ENCODE results near the gene LRRC46. TPM values are rescaled to one million over a fixed set of nuclear protein-coding genes. Genes with fewer than 3 reads are reported as not detected.

LRRC46 gene
- total and polyA plus RNA-seq, 4 experiments from 2014 or later = 0.23 to 0.69 TPM; not detected in 2

DNA sequence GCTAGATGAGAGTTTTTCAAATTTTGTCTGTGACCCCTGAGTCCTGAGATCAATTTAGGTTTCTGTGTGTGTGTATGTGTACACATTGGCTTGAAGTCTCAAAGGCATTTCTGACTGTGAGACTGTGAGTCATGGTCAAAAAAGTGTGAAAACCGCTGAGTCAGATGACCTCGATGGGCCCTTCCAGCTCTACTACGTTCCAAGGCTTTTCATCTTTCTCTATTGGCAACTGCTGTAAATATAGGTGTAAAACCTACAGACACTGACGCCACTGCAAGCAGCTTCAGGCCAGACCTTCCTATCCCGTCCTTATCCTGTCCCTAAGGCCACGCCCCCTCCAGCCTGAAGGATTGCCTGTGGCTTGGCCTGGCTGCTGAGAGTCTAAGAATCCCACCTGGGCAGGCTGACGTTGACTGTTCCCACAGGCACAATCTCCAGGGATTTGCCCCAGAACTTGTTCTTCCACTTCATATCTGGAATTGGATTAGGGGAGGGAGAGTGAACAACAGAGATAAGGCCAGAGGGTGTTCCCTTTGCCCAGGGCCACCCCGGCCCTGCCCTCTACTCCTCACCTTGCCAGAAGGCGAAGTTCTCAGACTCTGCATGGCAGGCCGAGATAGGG lies 21.2 kb upstream of the LRRC46 start:
- ChIA-PET CTCF (ENCODE audit: partially characterized antibody) (no interaction called here), POLR2A (ENCODE audit: partially characterized antibody) (interaction anchor here (1.0 kb wide), 1 partner anchor 85 kb away, joined by 4 read pairs; no protein-coding TSS in a partner anchor)
- peak overlapping the region in 6 of 7 donors; percentile 8 to 89 (median 83) for H3K27ac Mint-ChIP-seq

DNA sequence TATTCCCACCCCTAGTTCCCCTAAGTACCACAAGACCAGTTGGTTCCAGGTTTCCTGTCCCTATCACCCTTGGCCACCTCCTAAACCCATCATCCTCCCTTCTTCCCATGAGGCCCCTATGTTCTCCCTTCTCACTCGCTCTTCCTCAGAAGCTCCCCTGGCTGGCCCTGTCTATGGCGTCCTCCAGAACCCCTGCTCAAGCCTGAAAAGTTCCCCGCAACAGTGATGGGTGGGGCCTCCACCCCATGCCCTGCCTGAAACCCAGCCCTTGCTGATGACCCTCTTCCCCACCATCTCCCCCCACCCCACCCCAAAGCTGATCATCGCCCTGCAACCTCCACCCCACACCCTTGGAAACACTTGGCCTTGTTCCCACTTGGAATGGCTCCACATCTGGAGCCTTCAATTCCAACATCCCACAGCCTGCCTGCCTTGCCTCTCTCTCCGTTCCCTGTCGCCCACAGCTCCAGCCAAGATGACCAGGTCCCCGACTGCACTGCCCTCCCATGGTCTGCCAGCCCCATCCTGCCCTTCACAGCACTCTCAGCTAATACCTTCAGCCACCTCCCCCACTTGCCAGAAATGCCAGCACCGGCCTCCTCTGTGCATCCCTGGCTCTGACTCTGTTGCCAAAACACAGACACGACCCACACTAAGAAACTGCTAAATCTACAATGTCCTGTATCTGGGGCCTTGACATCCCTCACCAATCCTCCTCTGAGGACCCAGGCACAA lies 20.4 kb upstream of the LRRC46 start:
- H3K27ac Mint-ChIP-seq = peak overlapping the region; percentile 58 to 92 (median 75)
- Histone ChIP-seq H3K4me3 (ENCODE audit: low read length in 2 of 2) (no peak overlapping the region), H3K4me1 (ENCODE audit: insufficient read depth, low read length) (no peaks in the 10 kb centered on the region), H3K27ac (ENCODE audit: low read depth, low read length) (no peak overlapping the region), H3K9me3 (ENCODE audit: control insufficient read depth in 1 of 2, low read length in 2 of 2) (no peaks in the 10 kb centered on the region), H3K36me3 (ENCODE audit: insufficient read depth, low read length) (peaks cover 81% of the 10 kb centered on the region), H3K27me3 (ENCODE audit: insufficient read depth, low read length) (no peaks in the 10 kb centered on the region)
- ChIA-PET POLR2A (ENCODE audit: partially characterized antibody) (no interaction called here), CTCF (ENCODE audit: partially characterized antibody) (no interaction called here)
- peaks cover 0 to 8% (median 2%) of the 10 kb centered on the region in 4 donors for H3K4me1 Mint-ChIP-seq
- no peaks in the 10 kb centered on the region for H3K9me3 Mint-ChIP-seq
- peaks cover 54 to 82% of the 10 kb centered on the region in 2 donors for H3K36me3 Mint-ChIP-seq
- H3K27me3 Mint-ChIP-seq = no peaks in the 10 kb centered on the region
- no peak for DNase-seq
- H3K4me3 Mint-ChIP-seq = no peak overlapping the region
- intact Hi-C loops (cut with micrococcal nuclease) = no loop called here

More for the DNA sequence above, 21.2 kb upstream of the LRRC46 start:
- H3K4me1 ChIP-seq (ENCODE audit: insufficient read depth, low read length) = no peaks in the 10 kb centered on the region
- H3K4me3 ChIP-seq (ENCODE audit: low read length in 2 of 2) = no peak overlapping the region
- no peak overlapping the region for H3K4me3 Mint-ChIP-seq
- peak in 2 of 5 donors; percentile 26 to 55 for DNase-seq
- H3K27ac ChIP-seq (ENCODE audit: low read depth, low read length) = no peak overlapping the region
- H3K27me3 Mint-ChIP-seq = no peaks in the 10 kb centered on the region
- H3K9me3 ChIP-seq (ENCODE audit: control insufficient read depth in 1 of 2, low read length in 2 of 2) = no peaks in the 10 kb centered on the region
- H3K9me3 Mint-ChIP-seq = no peaks in the 10 kb centered on the region
- no peaks in the 10 kb centered on the region for H3K27me3 ChIP-seq (ENCODE audit: insufficient read depth, low read length)
- intact Hi-C loops (cut with micrococcal nuclease) = no loop called here
- peaks cover 50 to 74% of the 10 kb centered on the region in 2 donors for H3K36me3 Mint-ChIP-seq
- H3K36me3 ChIP-seq (ENCODE audit: insufficient read depth, low read length) = peaks cover 73% of the 10 kb centered on the region
- peaks cover 0 to 8% (median 2%) of the 10 kb centered on the region in 4 donors for H3K4me1 Mint-ChIP-seq

DNA sequence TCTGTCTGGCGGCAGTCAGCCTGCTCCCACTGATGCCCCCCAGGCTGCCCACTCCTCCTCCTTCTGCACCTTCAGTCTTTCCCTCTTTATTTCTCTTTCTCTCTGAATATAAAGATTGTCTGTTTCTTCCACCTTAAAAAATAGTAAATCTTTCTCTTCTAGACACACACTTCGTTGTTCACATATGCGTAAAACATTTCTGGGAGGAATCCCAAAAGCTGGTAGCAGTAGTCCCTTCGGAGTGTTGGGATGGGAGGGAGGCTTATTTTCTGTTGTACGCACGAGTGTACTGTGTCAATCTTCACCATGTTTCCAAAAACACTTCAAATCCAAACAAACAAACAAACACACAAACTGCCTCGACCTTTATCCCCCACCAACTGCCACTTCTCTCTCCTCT lies 19.8 kb upstream of the LRRC46 start:
- Mint-ChIP-seq H3K27me3 (no peaks in the 10 kb centered on the region), H3K27ac (peak overlapping the region in 5 of 7 donors; percentile 49 to 87 (median 67)), H3K4me3 (no peak overlapping the region), H3K9me3 (no peaks in the 10 kb centered on the region), H3K36me3 (peaks cover 54 to 88% of the 10 kb centered on the region in 2 donors), H3K4me1 (peaks cover 0 to 8% (median 2%) of the 10 kb centered on the region in 4 donors)
- Histone ChIP-seq H3K27me3 (ENCODE audit: insufficient read depth, low read length) (no peaks in the 10 kb centered on the region), H3K9me3 (ENCODE audit: control insufficient read depth in 1 of 2, low read length in 2 of 2) (no peaks in the 10 kb centered on the region), H3K4me1 (ENCODE audit: insufficient read depth, low read length) (no peaks in the 10 kb centered on the region), H3K27ac (ENCODE audit: low read depth, low read length) (no peak overlapping the region), H3K4me3 (ENCODE audit: low read length in 2 of 2) (no peak overlapping the region), H3K36me3 (ENCODE audit: insufficient read depth, low read length) (peaks cover 87% of the 10 kb centered on the region)
- no peak for DNase-seq
- ChIA-PET POLR2A (ENCODE audit: partially characterized antibody) (no interaction called here), CTCF (ENCODE audit: partially characterized antibody) (no interaction called here)
- intact Hi-C loops (cut with micrococcal nuclease) = no loop called here

DNA sequence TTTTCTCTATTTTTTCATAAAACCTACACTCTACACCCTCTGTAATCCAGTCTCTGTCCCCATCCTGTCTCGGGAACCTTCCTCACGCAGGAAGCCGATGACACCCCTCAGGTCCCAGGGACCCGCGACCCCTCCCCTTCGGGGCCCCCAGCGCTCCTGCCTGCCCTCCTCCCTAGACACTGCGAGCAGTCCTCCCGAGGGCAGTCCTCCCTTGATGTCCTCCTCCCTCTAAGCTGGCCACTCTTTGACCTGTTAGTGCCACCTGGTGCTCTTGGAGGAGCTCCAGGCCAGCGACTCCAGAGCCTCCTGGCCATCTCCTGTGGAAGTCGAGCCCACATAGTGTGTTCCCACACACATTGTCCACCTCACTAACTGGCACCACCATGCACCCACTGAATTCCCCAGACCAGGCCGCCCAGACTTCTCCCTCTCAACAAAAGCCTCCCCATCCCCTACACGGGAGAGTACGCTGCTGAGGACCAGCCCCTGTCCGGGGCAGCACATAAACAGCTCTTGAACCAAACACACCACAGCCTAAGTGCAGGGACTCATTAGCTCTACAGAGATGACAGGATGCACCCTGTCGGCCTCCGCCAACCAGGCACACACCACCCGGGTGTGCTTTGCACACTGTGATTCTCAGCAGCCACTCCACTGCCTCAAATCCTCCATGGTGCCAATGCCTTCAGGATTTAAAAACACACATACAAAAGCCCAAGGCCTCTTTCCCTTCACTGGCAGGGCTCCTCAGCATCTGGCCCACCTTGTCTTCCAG lies 19.1 kb upstream of the LRRC46 start:
- Mint-ChIP-seq H3K9me3 (no peaks in the 10 kb centered on the region), H3K36me3 (peaks cover 50 to 89% of the 10 kb centered on the region in 2 donors), H3K27me3 (no peaks in the 10 kb centered on the region), H3K4me3 (peak overlapping the region in 1 of 8 donors; percentile 31), H3K27ac (peak overlapping the region in 6 of 7 donors; percentile 26 to 82 (median 58)), H3K4me1 (peaks cover 0 to 8% (median 2%) of the 10 kb centered on the region in 4 donors)
- DNase-seq = no peak
- Histone ChIP-seq H3K27me3 (ENCODE audit: insufficient read depth, low read length) (no peaks in the 10 kb centered on the region), H3K27ac (ENCODE audit: low read depth, low read length) (no peak overlapping the region), H3K9me3 (ENCODE audit: control insufficient read depth in 1 of 2, low read length in 2 of 2) (no peaks in the 10 kb centered on the region), H3K36me3 (ENCODE audit: insufficient read depth, low read length) (peaks cover 90% of the 10 kb centered on the region), H3K4me1 (ENCODE audit: insufficient read depth, low read length) (no peaks in the 10 kb centered on the region), H3K4me3 (ENCODE audit: low read length in 2 of 2) (no peak overlapping the region)
- POLR2A ChIA-PET (ENCODE audit: partially characterized antibody) = no interaction called here
- intact Hi-C loops (cut with micrococcal nuclease) = no loop called here
- CTCF ChIA-PET (ENCODE audit: partially characterized antibody) = no interaction called here

DNA sequence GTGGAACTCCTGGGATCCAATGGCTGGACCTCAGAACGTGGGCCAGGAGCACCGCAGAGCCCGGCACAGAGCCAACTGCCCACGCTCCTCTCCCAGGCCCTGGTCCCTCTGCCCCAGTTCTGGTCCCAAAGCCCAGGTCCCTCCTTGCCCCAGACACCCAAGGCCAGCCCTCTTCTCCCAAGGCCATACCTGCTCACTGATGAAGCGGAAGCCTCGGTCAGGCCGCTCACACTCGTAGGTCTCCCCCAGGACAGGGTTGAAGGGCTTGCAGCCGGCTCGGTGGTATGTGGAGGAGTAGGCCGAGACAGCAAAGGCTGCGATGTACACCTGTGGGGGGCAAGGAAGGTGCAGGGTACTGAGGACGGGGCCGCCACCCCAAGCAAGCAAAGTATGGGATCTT lies 18.4 kb upstream of the LRRC46 start:
- intact Hi-C loops (cut with micrococcal nuclease) = no loop called here
- Histone ChIP-seq H3K4me3 (ENCODE audit: low read length in 2 of 2) (no peak overlapping the region), H3K27me3 (ENCODE audit: insufficient read depth, low read length) (no peaks in the 10 kb centered on the region), H3K36me3 (ENCODE audit: insufficient read depth, low read length) (peaks cover 90% of the 10 kb centered on the region), H3K4me1 (ENCODE audit: insufficient read depth, low read length) (no peaks in the 10 kb centered on the region), H3K27ac (ENCODE audit: low read depth, low read length) (no peak overlapping the region), H3K9me3 (ENCODE audit: control insufficient read depth in 1 of 2, low read length in 2 of 2) (no peaks in the 10 kb centered on the region)
- H3K27me3 Mint-ChIP-seq = no peaks in the 10 kb centered on the region
- no peaks in the 10 kb centered on the region for H3K9me3 Mint-ChIP-seq
- POLR2A ChIA-PET (ENCODE audit: partially characterized antibody) = no interaction called here
- H3K4me1 Mint-ChIP-seq = peaks cover 0 to 8% (median 2%) of the 10 kb centered on the region in 4 donors
- no peak for DNase-seq
- CTCF ChIA-PET (ENCODE audit: partially characterized antibody) = no interaction called here
- H3K27ac Mint-ChIP-seq = peak overlapping the region in 1 of 7 donors; percentile 49
- H3K4me3 Mint-ChIP-seq = no peak overlapping the region
- H3K36me3 Mint-ChIP-seq = peaks cover 50 to 90% of the 10 kb centered on the region in 2 donors

DNA sequence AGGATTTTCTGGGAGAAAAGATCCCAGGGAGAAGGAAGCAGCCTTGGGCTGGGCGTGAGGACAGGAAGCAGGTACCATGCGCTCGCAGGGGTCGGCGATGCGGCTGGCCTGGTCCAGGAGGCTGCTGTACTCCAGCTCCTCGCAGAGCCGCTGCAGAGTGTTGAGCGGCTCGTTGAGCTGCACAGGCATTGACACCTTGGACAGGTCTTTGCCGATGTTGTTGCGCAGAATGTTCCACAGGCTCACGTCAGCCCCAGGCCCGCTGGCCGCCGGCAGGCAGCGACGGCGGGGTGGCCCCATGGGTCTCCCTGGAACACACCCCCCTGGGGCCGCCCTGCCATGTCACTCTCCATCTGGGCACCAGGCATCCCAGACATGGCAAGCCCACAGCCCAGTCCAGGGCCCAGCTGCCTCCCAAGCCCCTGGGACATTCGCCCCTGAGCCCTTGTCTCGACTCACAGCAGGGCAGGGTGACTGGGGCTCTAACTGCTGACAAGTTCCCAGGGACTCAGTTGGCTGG lies 17.9 kb upstream of the LRRC46 start:
- no peak overlapping the region for H3K4me3 Mint-ChIP-seq
- no peak overlapping the region for H3K27ac Mint-ChIP-seq
- H3K4me1 Mint-ChIP-seq = peaks cover 0 to 8% (median 2%) of the 10 kb centered on the region in 4 donors
- no peak overlapping the region for H3K4me3 ChIP-seq (ENCODE audit: low read length in 2 of 2)
- ChIA-PET CTCF (ENCODE audit: partially characterized antibody) (no interaction called here), POLR2A (ENCODE audit: partially characterized antibody) (no interaction called here)
- no peak for DNase-seq
- H3K36me3 ChIP-seq (ENCODE audit: insufficient read depth, low read length) = peaks cover 91% of the 10 kb centered on the region
- H3K9me3 Mint-ChIP-seq = no peaks in the 10 kb centered on the region
- no peaks in the 10 kb centered on the region for H3K27me3 ChIP-seq (ENCODE audit: insufficient read depth, low read length)
- intact Hi-C loops (cut with micrococcal nuclease) = no loop called here
- H3K36me3 Mint-ChIP-seq = peaks cover 47 to 91% of the 10 kb centered on the region in 2 donors
- no peaks in the 10 kb centered on the region for H3K9me3 ChIP-seq (ENCODE audit: control insufficient read depth in 1 of 2, low read length in 2 of 2)
- H3K27me3 Mint-ChIP-seq = no peaks in the 10 kb centered on the region
- H3K4me1 ChIP-seq (ENCODE audit: insufficient read depth, low read length) = no peaks in the 10 kb centered on the region
- H3K27ac ChIP-seq (ENCODE audit: low read depth, low read length) = no peak overlapping the region
